NCI-H146 (cell line): ENCODE measurements around the gene FOLR3.
"Not testable (repeated sequence)": the region's sequence is repeated elsewhere in the genome, so short reads cannot be mapped to it uniquely, and the experiment has no call there.

ENCODE experiments used
- DNase-seq: peaks from one replicate; lab custom pipeline; 2025; lab: John Stamatoyannopoulos, UW

The FOLR3 gene

DNA sequence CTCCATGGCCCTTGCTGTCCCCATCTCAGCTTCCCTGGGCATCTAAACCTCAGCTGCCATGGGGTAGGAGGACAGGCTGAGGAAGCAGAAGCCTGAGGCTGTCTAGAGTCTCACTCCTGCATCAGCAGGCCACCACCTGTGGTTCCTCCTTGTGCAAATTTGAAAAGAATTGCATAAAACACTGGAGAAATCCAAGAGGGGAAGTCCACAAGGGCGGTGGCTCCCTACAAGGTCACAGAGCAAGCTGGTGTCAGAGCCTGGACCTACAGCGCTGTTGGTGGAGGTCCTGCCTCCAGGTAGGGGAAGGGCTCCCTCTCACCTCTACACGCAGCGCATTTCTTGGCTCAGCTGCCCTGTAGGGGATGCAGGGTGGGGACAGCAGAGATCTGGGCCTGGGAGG lies at the start of gene FOLR3:
Gene FOLR3 (plus strand): TSS at position 253 of the 400 bp plus-strand sequence. CDS start 228 bp downstream, outside the sequence.
- not testable (repeated sequence) for DNase-seq

DNA sequence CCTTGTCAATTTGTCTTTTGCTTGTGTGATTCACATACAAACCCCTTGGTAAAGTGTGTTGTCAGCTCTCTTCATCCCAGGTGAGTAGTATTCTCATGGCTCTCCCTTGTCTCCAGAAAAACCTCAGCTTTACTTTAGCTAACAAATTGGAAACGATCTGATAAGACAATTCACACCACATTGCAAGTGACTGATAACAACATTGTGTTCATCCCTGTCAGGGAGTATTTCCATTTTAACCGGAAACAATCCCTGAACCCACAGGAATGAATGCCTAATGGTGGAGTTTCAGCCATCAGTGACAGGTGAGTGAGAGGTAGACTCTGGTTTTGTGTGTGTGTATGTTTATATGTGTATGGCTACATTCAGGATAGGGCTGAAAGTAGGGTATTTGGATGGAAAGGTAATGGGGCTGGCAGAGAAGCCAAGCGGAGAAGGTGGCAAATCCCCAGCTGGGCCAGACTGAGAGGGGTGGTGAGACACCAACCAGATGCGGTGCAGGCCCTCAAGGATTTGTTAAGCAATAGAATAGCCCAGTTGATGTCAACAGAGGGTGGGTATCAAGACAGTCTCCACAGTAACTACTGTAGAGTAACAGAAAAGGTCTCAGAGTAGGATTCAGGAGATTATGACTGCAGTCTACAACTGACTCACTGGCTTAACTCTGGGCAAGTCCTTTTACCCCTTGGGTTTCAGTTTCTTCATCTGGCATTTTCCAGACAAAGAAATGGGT lies 47.3 kb upstream of the FOLR3 start:
- DNase-seq, result no peak

DNA sequence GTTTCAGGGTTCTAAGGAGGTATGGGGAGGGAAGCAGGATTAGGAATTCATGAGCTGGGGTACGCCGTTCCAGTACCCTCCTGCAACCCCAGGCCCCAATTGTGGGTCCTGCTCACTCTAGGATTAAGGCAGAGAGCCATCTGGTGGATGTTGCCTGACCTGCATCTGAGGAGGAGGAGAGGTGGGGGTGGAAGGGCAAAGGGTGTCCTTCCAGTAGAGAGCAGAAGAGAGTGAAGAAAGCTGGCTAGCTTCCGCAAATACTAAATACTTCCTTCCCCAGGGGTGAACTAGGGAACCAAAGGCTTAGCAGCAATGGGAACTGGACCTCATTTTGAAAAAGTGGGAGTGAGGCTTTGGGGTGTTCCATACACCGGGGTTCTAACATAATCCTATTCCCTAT lies 44.2 kb upstream of the FOLR3 start:
- DNase-seq, result peak; percentile 27

DNA sequence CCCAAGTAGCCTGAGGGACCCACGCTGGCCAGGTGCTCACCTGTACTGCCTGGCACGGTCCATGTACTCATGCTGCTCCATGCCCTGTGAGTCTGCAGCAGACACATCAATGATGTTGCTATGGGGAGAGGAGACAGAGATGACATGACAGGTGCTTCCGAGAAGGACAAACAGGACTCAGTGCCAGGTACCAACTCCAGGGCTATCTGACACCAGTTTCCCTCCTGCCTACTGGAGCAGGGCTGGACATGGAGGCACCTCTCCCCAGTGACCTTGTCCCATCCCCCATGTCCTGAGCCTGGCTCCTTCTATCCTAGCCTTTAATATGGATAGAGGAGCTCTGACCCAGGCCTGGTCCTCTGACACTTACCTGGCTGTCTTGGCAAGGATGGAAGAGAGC lies 36.8 kb upstream of the FOLR3 start:
- no peak for DNase-seq

DNA sequence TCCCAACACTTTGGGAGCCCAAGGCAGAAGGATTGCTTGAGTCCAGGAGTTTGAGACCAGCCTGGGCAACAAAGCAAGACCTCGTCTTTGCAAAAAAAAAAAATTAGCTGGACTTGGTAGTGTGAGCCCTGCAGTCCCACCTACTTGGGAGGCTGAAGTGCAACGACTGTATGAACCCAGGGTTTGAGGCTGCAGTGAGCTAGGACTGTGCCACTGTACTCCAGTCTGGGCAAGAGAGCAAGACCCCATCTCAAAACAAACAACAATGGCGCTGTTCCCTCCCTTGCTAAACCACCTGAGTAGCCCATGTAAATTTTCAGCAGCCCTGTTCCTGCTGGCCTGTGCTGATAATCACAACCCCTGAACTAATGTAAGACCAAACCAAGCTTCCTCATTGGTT lies 35.5 kb upstream of the FOLR3 start:
- no peak for DNase-seq

DNA sequence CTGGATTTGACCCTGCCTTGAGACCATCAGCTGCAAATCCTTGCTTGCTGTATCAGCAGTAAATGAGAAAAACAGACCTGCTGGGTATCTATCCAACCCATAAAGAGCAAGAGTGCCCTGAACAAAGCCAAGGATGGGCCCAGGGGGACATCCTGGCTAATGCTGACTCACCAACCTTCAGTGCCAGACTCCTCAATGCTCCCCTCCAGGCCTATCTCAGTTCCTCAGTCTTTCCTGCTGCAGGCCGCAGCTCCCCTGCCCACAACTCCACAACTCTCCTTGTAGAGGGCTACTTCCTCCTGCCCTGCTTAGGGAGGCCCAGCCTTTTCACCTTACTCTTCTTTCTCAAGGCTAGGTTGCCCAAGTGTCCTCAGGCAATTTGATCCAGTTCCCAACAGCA lies 35.1 kb upstream of the FOLR3 start:
- DNase-seq, result no peak

DNA sequence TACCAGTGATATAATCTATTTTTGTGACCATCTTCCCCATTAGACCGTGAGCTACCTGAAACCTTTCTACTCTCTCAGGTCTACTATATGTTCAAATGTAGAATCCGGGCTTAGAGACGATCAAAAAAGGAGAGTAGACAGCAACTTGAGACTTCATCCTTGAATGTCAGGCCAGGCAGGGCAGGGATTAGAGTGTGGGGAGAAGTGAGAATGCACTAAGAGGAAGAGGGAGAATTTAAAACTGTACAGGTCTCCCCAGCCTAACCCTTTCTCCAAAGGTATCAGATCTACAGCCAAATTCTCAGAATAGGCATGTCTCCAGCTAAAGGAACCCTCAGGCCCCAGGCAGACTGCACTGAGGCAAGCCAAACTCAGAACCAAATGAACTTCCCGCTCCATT lies 33.4 kb upstream of the FOLR3 start:
- no peak for DNase-seq

DNA sequence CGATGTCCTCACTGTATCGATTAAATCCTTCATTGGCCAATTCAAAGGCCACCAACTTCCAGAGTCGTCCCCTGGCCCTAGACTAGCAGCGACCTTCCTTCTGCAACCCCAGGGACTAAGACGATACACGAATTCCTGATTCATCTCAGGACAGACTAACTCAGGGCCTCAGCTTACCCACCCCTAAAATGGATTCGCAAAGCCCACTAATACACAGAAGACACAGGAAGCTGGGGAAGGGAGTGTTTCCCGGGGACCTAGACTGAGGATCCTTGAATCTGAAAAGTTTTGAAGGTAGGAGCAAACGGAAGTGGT lies 32.9 kb upstream of the FOLR3 start:
- no peak for DNase-seq

DNA sequence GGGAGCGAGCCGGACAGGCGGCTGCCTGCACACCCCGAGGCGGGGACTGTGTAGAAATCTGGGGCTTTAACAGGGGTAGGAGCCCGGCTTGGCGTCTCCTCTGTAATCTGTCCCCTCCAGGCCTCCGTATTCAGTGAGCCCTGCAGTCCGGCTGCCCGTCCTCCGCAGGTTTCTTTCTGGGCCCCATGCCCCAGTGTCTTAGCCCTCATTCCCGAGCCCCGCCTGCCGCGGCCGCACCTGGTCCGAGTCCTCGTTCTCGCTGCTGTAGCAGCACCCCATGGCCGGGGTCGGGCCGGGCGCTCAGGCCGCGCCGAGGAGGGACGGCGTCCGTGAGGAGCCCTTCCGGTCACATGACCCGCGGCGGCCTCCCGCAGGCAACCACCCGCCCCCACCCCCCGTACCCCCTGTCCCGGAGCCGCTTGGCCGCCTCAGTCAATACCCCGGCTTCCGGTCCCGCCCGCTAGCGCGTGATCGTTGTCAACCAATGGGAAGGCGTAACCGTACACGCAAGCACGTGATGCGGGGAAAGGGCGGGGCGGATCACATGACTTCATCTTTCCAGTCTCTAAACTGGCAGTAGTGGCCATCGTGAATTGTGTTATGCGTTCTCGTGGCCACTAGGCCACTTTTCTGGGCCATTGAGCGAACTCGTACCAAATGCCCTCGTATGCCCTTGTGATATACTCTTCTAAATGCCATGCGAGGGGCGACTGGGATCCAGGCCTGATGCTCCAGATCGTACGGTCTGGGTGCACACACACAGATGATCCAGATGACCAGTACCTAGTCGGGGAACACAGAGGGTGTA lies 32.4 kb upstream of the FOLR3 start, which contains the start of gene LAMTOR1:
Gene LAMTOR1 (minus strand): TSS at position 352 of the 808 bp plus-strand sequence. CDS start 73 bp downstream, at position 279.
- peak; percentile 99 for DNase-seq

DNA sequence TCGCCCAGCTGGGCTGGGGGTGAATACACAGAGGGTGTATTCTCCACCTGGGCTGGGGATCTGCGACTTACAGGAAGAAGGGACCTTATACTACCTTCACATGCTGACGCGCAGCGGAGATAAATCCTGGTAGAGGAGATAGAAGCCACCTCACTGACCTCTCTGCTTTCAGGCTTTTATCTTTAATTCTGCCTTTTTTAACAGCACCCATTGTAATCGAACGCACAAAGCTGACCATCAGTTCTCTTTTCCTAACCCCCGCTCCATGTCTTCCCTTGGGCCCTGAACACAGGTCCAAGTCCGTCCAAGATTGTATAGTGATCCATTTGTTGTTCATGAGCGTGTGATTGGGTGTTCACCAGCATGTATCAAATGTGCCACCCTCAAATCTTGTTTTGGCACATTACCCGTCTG lies 31.8 kb upstream of the FOLR3 start:
- no peak for DNase-seq

DNA sequence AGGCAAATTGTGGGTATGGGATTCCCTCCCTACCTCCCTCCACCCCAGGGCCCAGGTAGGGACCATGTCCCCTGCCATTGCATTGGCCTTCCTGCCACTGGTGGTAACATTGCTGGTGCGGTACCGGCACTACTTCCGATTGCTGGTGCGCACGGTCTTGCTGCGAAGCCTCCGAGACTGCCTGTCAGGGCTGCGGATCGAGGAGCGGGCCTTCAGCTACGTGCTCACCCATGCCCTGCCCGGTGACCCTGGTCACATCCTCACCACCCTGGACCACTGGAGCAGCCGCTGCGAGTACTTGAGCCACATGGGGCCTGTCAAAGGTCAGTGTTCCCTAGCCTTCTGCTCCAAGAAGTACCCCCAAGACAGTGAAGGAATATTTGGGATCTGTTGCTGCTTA lies 29.6 kb upstream of the FOLR3 start, which contains the start of gene TOMT:
Gene TOMT (plus strand): TSS at position 37 of the 400 bp plus-strand sequence. CDS start 28 bp downstream, at position 65.
- DNase-seq, result no peak

DNA sequence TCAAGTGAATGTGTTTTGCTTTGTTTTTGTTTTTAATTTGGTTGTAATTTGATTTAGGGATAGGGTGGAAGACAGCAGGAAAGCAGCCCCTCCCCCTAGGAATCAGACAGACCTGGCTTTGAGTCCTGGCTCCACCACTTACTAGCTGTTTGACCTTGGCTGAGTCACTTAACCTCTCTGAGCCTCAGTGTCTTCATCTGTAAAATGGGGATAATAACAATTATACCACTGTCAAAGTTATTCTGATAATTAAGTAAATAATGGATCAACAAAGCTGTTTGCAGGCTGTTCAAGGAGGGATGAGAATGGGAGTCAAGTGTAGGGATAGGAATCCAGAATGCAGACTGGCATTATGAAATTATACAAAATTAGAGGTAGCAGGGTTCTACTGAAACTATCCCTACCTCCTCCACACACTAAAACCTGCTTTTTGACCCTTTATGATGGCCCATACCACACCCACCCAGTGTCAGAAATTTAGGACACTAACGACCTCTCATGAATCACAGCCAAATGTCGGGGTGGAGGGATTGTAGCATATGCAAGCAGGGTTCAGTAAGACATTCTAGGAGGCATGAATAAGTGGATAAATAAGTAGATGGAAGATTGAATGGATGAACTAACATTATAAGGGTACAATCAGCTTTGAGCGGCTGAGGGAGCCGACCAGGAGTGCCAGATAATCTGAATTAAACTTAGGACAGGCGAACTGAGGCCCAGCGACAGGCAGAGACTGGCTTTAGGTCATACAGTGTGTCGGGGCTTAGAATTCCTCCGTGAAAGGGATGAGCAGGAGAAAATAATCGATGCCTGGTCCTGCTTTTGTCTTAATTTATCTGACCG lies 24.0 kb upstream of the FOLR3 start:
- no peak for DNase-seq

DNA sequence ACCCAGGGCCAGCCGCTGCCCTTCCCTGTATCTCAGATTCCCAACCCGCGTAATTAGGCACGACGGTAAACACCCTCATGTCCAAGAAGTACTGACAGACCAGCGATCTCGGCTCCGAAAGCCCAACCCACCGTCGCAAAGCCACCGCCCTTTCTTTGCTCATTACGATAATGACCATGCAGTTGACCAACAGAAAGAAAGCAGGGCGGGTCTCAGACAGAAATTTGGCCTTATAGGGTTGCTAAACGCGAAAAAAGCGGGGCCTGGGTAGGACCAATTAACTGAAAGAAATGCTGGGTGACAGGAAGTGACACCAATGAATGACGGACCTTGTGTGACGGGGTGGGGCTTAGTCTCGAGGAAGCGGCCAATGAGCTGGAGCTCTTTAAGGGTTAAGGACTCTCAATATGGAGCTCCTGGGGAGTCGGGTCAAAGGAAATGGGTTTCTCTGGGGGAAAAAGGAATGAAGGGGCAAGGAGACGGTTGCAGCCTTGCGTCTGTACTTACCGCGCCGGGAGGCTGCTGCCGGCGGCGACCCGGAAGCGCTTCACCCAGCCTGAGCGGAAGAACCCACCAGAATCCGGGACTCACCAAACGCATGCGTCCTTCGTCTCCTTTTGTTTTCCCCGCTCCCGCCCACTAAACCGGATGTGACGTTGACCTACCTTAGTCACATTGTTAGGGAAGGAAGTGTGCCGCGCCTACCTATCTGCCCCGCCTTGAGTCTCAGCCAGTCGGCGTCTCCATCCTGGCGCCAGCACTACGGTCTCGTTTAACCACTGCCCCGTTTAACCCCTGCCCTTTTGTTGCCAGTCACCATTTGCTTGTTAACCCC lies 23.2 kb upstream of the FOLR3 start, which contains the start of gene ANAPC15:
Gene ANAPC15 (minus strand): TSS at position 553 of the 835 bp plus-strand sequence. CDS start 1,419 bp downstream, outside the sequence.
- peak; percentile 99 for DNase-seq

DNA sequence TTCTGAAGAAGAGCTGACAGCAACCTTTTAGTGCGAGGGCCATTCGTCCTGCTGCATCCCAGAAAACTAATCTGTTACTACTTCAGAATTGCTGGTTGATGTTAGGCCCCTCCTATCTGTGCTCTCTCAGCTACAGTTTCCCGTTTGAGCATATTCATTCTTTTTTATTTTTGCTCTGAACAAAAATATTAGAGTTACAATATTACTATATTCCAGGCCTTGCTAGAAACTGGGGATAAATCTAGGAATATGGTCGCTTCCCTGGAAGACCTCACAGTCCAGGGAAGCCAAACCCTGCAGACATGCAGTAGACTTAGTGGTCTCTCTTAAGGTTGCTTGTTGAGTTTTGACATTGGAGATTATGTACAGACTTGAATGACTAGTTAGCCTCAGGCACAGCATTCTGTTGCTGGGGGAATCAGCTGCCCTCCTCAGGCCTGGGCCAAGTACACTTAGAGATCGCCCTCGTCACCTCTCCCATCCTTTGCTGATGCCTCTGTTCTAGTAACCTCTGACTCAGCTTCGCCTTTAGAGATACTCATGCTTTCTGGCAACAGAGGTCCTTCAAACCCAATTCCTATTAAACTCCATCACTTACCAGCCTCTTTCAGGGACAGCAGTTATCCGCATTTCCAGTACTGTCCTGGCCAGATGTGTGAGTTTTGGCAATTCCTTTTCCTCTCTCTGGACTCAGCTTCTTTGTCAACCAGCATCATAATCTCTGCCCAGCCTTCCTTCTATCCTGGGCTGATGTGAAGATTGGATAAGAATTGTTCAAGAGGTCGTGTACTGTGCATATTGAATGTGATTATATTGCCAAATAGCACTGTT lies 22.3 kb upstream of the FOLR3 start:
- DNase-seq, result no peak

DNA sequence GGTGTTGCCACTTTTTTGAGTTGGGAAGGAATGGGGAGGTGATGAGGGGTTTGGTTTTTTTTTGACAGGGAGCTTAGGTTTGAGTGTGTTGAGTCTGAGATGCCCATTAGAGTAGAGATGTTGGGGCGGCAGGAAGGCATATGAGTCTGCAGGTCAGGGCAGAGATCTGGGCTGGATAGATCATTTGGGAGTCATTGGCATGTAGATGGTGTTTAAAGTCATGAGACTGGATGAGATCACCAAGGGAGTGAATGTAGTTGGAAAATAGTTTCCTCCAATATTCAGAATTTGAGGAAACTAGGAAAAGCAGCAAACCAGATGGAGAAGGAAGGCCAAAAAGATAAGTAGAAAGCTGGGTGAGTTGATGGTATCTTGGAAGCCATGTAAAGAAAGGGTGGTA lies 21.0 kb upstream of the FOLR3 start:
- DNase-seq, result no peak

DNA sequence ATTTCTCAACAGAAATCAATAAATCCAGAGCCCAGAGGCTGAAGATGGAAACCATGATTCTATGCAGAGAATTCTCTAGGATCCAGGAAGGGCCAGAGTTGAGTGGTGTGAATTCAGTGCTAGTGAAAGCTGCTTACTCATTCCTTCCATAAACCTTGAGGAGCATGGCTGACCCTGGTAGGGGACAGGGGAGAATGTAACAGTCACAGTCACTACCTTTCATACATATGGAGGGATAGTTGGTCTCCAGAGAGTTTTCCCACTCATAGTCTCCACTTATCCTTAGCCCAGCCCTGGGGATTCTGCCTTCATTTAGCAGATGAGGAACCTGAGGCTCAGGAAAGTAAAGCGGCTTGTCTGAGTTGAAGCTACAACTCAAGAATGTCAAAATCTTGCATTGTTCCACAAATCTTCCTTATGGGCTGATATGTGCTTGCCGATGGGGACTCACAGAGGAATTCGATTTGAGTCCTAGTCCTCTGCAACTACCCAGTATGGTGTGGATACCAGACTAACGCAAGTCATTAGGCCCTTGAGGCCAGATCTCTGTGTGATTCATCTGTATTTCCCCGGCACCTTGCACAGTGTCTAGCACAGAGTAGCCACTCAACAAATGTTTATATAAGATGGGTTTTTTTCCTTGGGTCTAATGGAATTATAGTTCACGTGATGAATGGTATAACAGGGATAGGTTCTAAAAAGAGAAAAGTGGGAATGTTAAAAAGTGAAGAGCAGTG lies 19.3 kb upstream of the FOLR3 start:
- no peak for DNase-seq

DNA sequence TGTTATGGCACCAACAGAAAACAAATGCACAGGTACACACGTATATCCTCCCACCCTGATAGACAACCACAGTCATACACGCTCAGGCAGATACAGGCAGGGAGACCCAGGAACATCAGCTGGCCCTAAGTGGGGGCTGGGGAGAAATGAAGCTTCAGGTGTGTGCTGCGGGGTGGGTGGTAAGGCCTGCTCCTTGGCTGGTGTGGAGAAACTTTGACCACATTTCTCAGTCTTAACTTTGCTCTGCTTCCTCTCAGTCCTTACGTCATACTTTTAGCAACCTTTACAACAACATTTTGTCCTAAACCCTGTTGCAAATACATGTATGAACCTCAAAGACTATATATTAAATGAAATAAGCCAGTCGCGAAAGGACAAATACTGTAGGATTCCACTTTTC lies 16.3 kb upstream of the FOLR3 start:
- DNase-seq, result no peak

DNA sequence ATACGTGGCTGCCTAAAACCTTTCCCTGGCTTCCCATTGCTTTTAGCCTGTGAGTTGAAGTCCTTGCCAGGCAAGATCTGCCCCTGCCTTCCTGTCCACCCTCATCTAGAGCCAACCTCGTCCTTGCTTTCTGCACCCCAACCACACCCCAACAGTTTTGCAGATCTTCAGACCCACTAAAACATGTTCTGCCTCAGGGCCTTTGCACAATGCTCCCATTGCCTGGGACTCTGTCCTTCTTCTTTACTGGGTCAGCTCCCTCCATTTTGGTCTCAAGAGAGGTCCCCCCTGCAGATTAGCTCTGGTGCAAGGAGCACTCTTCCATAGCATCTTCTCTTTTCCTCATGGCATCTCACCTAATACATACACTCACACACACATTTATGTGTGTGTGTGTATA lies 14.6 kb upstream of the FOLR3 start:
- DNase-seq, result no peak

DNA sequence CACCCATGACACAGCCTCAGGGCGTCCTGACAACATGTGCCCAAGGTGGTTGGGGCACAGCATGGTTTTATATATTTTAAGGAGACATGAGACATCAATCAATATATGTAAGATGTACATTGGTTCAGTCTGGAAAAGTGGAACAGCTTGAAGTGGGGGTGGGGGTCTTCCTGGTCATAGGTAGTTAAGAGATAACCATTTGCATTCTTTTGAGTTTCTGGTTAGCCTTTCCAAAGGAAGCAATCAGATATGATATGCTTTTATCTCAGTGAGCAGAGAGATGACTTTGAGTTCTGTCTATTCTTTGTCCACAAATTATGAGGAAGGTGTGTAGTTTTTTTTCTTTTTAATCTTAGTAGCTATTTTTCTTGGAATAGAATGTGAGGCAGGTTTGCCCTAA lies 12.9 kb upstream of the FOLR3 start:
- DNase-seq, result no peak
